HG03378 (cell line): Measurements from ENCODE around the gene IMMP2L.
"Not testable (repeated sequence)": the region's sequence is repeated elsewhere in the genome, so short reads cannot be mapped to it uniquely, and the experiment has no call there.

ENCODE experiments used
- ATAC-seq: cut with Tn5 transposase; IDR thresholded peaks from one replicate; pipeline ENCODE4 v1.9.1; 2021; ENCODE audit warnings: mild to moderate bottlenecking, moderate library complexity; ENCODE audit not compliant: unreplicated experiment

The IMMP2L gene

DNA sequence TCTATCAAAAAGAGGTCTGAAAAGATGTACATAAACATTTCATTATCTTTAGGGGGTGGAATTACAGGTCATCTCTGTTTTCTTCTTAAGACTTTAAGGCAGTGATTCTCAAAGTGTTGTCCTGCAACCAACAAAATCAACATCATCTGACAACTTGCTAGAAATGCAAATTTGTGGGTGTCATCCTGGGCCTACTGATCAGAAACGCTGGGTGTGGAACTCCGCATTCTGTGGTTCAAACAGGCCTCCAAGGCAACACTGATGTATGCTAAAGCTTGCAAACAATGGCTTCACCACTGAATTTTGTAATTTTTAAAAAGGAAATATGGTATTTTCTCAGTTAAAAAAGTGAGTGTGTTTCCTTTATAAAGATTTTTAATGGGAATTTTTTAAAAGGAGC lies 873.4 kb downstream of the IMMP2L start:
- no peak for ATAC-seq

DNA sequence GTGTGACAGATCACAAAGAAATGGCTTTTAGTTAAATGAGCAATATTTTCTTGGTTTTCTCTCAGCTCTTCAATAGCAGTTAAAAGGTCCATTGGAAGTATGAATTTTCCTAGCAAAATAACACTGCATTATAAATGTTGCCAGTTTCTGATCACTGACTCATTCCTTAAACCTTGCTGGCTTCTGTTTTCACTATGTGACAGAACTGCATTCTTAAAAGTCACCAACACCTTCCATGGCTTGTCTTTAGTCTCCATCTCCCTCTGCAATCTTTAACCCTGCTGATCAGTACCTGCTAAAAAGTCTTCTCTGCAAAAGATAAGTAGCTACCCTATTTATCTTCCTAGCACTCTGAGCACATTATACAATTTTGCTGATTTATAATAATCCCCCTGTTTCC lies 876.4 kb downstream of the IMMP2L start:
- ATAC-seq = no peak

DNA sequence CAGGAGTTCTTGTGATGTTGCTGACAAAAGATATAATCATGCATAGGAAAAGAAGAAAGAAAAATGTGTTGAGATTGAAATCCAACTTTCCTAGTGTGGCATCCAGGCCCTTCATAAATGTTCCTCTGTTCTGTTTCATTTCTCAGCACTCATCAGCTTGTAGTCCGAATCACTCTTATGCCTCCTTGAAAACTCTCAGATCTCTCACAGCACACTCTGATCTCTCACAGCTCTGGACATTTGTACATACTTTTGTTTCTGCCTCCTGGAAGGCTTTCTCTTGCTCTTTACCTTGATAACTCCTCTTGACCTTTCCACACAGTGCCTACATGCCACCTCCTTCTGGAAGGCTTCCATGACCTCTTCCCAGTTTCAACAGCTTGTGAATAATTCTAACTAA lies 880.4 kb downstream of the IMMP2L start:
- no peak for ATAC-seq

DNA sequence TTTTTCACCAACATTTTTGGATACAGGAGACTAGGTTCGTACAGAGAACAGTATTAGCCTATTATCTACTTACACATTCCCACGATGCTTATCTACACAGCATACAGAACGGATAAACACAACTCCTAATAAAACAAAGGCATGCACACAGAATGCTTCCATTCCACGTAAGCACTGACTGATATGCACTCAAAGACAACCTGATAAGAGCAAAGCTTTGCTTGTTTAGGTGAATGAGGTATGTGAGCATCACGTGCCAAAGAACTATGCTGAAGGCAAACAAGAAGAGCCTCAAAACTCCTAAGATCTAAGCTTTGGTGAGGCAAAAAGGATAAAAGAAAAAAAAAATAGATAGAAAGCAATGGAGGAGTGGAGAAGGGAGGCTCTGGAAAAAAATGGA lies 884.9 kb downstream of the IMMP2L start:
- ATAC-seq = no peak

DNA sequence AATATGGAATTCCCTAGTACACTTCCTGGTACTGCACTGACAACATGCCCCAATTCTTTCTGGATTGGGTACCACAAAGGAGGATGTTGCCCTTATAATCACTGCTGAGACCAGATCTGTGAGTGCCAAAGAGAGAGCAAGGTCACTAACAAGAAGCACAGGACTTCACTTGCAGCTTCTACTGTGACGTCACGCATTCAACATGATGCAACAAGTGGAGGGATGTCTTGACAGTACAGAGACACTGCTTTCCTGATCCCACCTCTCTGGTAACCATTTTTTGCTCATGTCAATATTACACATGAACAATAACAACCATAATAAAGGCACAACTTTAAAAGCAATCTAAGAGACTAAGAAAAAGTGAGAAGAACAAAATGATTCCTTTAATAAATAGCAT lies 885.5 kb downstream of the IMMP2L start:
- ATAC-seq = no peak

DNA sequence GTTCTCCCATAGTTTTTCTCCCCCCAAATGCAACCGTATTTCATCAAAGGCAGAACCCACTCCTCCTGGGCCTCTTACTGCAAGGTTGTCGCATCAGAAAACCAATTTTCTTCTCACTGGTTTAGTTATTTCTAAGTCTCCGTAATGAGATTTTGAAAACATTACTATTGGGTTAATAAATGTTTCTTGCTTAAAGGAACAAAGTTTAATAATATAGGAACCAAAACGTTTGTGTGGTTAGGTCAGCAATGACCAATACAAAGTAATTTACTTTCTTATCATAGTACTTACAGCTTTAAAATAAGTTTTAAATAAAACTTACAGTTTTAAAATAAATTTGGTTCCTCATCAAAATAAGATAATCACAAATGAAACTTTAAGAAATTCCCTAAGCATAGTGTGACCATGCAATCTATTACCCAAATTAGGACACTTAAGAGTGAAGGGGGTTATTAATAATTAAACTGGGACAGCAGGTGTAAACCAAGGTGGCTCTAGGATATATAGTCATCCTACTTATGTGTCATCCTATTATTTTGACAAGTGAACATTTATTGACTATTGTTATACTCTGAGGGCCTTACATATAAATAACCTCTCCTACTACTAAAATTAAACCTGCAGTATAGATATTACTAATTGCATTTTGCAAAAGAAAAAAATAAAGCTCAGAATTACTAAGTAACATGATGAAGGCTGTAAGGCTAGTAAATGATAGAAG lies 886.7 kb downstream of the IMMP2L start:
- ATAC-seq = peak; percentile 91

DNA sequence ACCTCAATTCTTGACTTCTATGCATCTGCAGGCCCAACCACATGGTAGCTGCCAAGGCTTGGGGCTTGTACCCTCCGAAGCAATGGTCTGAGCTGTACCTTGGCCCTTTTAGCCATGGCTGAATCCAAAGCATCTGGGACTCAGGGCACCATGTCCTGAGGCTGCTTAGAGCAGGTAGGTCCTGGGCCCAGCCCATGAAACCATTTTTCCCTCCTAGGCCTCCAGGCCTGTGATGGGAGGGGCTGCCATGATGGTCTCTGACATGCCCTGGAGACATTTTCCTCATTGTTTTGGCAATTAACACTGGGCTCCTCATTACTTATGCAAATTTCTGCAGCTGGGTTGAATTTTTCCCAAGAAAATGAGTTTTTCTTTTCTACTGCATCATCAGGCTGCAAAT lies 889.1 kb downstream of the IMMP2L start:
- no peak for ATAC-seq

DNA sequence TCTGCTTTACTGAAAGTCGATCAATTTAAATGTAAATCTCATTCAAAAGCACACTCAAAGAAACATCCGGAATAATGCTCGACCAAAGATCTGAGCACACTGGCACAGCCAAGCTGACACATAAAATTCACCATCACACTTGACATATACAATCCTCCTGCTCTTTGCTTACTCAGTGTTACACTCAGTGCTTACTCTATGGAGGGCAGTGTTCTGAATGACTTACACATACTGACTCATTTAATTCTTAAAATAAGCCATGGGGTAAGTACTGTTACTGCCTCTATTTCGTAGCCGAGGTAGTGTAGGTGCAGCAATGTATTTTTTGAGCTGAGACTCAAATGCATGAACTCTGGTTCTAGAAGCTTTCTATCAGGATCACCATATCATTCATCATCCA lies 892.9 kb downstream of the IMMP2L start:
- ATAC-seq = no peak

DNA sequence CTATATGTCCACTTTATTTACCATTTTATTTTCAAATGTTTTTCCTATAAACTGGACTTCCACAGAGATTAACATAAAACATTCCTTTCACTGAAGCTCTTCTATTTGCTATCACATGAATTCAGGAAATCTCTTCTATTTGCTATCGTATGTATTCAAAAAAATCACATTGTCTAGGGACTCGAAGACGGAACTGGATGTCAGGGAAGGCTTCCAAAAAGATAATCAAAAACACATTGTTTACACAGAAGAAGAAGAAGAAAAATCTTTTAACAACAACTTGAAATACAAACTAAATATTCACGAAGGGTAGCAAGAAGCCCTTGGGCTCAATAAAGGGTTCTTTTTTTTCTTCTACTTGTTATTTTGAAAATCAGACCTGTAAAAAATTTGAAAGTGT lies 897.5 kb downstream of the IMMP2L start:
- no peak for ATAC-seq

DNA sequence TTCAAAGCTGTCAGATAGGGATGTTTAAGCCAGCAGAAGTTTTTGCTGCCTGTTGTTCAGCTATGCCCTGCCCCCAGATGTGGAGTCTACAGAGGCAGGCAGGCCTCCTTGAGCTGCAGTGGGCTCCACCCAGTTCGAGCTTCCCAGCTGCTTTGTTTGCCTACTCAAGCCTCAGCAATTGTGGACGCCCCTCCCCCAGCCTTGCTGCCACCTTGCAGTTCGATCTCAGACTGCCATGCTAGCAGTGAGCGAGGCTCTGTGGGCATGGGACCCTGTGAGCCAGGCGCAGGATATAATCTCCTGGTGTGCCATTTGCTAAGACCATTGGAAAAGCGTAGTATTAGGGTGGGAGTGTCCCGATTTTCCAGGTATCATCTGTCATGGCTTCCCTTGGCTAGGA lies 901.7 kb downstream of the IMMP2L start:
- not testable (repeated sequence) for ATAC-seq

DNA sequence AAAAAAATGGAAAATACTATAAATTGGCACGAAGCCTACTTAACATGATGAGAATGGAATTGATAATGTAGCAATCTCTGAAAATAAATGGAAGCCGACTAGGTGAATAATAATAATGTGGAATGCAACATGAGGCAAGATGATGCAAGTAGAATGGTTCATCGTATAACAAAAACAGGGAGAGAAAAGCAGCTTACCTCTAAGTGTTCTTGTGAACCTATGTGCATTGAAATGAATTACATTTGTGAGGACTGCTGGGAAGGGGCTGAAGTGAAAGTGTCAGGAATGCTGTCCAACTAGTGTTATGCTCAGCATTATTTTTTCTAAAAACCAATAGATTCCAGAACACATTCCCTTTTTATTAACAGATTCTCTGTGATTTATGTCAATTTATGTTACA lies 912.0 kb downstream of the IMMP2L start:
- ATAC-seq = no peak

DNA sequence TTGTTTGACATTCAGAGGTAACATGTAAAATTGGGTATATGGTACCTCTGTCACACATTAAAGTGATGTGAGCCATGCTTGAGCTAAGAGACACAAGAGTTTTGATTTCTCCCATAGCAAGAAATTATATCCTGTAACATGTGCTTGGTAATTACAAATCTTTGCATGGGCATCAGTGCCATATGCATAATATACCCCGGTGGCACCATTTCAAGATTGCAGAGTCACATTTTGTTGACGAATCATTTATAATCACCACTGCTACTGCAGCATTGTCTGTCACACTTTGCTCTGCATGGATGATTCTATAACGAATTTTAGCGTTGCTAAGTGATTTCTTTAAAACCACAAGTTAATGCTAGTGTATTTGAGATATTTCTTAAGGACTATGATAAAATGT lies 915.0 kb downstream of the IMMP2L start:
- no peak for ATAC-seq

DNA sequence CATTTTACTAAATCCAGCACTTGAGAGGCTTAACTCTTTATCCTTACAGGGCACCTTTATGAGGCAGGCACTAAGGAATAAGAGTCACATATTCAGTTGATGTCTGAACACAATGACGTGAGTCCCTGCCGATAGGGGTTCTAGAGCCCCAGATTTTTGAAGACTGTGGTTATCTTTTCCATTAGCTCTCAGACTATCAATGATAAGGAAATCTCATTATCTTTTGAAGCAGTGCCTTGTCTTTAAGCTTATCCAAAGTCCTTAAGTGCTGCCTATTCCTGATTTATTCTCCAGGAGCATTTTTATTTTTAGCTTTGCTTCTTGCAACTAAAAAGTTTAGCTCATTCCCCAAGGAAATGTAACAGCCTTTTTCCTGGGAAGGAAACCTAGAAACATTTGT lies 915.5 kb downstream of the IMMP2L start:
- no peak for ATAC-seq

DNA sequence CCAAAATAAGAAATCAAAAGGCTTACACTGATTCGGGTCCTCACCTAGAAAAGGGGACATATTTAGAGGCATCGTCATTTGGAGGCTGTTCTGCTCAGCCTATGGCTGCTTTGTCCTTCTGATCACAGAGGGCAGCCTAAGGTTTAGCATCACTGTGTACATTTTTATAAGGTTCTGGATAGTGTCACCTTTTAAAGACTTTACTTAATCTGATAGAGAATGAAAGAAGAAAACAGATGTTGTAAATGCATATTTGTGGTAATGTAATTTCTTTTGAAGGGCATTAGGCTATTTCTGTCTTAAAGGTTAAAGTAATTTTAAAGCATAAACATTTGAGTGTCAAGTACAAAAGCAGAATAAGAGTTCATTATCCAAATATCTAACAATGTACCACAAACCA lies 916.7 kb downstream of the IMMP2L start:
- no peak for ATAC-seq

DNA sequence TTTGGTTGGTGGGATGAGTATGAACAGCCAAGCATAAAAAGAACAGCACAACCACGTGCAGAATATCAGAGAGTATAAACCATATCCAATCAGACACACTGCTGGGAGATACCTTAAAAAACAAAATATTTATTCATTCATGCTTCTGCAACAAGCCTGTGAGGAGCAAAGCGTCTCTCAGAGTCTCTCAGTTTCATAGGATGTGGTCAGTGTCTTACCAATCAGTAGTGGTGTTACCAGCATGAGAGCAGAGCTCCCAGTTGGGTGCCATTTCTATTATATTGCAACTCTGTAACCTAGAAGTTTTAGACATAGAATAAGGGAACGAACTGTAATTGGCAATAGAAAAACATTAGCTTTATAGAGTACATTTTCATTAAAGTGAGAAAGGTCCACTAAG lies 917.2 kb downstream of the IMMP2L start:
- ATAC-seq = peak; percentile 78

DNA sequence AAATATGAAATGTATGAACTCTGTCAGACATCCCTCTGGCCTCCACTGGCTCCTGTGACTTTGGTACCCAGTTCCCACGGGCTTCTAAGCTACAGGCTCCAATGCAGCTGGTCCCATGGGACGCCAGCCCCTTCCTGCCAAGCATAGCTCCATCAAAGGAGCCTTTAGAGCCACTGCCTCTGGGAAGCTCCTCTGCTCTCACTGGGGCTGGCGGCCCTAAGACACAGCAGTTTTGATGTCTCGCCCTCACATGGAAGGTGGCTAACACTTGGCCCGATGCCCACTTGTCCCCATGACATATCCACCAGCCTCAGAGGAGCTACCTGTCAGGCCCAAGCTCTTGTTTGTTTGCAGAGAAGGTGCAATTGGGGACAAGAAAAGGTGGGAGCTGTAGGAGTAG lies 925.0 kb downstream of the IMMP2L start:
- ATAC-seq = no peak

DNA sequence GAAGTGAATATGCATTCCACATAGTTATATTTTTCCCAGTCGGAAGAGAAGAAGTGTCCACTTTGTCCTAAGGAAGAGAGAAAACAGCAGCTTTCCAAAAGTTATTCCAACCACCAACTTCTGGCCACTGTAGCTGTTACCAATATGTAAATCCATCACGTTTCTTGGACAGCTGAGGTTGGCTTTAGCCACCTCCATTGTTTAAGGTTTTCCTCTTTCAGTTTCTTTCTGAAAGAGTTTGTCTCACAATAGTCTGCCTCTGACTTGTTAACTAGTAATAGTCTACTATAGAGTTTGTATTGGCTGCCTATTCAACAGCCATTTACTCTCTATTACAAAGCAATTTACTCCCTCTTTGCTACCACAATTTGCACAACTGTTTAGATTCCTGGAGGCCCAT lies 929.0 kb downstream of the IMMP2L start:
- no peak for ATAC-seq

DNA sequence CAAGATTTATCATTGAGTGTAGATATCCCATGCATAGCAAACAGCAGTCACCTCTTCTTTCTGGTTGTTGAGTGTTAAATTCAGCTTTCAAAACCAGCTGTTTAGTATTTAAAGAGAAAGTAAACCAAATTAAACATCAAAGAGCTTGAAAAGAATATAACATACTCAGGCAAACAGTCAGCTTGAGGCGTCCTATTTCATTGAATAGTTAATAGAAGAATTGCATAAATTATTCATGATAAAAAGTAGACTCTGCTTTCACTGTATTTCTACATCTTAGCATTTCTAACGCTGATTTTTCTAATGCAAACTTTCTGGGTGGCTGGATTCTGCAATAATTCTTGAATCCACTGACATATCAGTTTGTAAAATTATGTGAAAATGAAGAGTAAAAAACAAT lies 935.9 kb downstream of the IMMP2L start:
- no peak for ATAC-seq

DNA sequence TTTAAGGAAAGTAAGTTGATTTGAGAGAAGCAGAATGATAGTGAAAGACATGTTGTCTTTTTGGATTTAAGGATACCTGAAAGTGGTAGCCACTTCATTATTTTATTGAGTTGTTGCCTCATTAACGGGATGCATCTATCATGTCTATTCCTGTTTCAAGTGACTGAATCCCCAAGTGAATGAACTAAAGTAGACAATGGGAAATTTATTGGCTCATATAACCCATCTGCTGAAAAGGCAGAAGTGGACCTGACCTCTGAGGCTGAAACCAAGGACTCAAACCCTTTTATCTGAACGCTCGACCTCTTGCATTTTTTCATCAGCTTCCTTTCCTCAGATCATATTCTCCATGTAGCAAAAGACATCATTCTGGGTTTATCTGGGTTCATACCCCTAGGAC lies 937.0 kb downstream of the IMMP2L start:
- ATAC-seq = no peak

DNA sequence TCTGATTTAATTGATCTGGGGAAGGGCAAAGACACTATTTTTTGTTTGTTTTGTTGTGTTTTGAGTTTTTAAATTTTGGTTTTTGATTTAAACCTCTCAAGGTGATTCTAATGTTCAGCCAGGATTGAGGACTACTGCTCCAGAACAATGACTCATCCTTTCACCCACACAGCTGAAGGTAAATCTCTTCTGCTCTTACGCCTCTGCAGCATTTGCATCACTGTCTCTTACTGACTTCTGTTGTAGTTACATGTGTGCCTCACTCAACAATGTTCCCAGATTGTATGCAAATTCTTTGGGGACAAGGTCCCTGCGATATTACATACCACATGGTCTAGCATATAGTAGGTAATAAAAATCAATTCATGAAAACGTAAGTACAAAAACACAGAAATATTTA lies 938.9 kb downstream of the IMMP2L start:
- ATAC-seq = no peak

DNA sequence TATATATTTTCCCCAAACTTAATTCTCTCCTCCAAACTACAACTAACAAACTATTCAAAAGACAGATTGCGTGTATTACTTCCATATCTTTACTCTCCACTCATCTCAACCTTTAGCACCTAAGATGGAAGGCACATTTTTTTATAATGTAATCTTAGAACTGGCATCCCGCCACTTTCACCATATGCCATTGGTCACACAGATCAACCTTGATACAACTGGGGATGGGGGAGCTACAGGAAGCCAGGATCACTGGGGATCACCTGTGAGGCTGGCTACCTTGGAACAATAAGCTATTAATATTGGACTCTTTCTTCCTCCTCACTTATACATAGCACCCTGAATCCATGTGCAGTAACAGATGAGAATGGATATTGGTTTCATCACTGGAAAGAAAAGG lies 941.0 kb downstream of the IMMP2L start:
- ATAC-seq = no peak

DNA sequence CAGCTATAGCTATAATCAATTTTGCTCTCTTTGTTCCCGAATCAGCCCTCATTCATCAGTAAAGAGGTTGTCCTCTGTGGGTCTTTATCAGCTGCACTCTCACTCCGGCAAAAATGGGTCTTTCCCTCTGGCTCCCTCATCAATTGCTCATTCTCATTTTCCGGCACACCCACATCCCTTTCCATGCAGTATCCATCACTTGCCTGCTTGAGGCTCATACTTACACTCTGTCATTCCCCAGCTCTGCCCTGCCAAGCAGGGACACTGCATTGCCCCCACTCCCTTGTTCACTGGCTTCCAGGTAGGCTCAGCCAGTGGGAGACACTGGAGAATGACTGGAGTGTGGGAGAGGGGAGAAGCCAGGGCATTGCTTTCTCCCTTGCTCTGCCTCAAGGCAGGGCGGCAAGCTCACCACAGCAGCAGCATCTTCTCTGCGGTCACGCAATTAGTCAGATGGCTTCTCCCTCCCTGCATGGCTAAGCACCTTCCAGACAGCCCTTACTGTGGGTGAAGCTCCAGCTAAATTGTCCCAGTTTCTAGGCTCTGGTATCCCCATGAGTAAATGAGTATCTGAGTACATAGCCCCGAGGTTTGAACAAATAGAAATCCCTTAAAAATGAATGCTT lies 942.1 kb downstream of the IMMP2L start:
- no peak for ATAC-seq
